ENCODE measurements around the gene ARF5. TPM values are rescaled to one million over a fixed set of nuclear protein-coding genes. Genes with fewer than 3 reads are reported as not detected.

Gene ARF5
- total RNA-seq, 2 donors from 2014 or later: 194 to 218 TPM

DNA sequence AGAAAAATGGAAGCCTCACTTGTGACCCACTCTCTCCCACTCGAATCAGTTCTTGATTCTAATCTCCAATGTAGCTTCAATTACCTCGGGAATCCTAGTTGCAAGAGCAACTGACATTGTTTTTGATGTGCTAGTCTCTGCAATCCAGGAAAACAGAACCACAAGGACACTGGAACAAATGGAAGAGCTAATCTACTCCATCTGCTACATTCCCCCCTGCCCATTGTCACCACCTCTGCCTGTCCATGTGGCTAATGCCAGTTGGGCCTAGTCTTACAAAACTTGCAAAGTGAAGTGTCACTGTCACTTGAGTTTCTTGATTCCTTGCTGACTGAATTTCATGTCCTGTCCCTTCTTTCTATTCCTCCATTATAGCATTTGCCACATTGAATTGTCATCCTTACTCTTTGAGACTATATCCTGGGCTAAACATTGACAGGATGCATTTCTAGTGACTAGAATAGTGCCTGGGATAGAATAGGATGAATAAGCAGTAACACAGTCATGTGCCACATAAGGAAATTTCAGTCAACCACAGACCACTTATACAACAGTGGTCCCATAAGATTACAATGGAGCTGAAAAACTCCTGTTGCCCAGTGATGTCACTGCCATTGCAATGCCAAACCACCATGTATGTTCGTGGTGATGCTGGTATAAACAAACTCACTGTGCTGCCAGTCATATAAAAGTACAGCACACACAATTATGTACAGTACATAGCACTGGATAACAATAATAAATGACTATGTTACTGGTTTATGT lies 16.3 kb upstream of the ARF5 start:
- Histone ChIP-seq H3K9me3 (no peaks in the 10 kb centered on the region), H3K27ac (no peak overlapping the region), H3K27me3 (replicated peaks; ENCODE audit: insufficient read depth) (no peaks in the 10 kb centered on the region), H3K4me3 (no peak overlapping the region), H3K36me3 (no peaks in the 10 kb centered on the region), H3K4me1 (replicated peaks) (no peaks in the 10 kb centered on the region)
- TF ChIP-seq POLR2AphosphoS5 (IDR thresholded peaks at IDR 0.05) (no peak), POLR2A (IDR thresholded peaks at IDR 0.05) (no peak)
- TF ChIP-seq, protein P1, sequence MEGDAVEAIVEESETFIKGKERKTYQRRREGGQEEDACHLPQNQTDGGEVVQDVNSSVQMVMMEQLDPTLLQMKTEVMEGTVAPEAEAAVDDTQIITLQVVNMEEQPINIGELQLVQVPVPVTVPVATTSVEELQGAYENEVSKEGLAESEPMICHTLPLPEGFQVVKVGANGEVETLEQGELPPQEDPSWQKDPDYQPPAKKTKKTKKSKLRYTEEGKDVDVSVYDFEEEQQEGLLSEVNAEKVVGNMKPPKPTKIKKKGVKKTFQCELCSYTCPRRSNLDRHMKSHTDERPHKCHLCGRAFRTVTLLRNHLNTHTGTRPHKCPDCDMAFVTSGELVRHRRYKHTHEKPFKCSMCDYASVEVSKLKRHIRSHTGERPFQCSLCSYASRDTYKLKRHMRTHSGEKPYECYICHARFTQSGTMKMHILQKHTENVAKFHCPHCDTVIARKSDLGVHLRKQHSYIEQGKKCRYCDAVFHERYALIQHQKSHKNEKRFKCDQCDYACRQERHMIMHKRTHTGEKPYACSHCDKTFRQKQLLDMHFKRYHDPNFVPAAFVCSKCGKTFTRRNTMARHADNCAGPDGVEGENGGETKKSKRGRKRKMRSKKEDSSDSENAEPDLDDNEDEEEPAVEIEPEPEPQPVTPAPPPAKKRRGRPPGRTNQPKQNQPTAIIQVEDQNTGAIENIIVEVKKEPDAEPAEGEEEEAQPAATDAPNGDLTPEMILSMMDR (IDR thresholded peaks at IDR 0.05): no peak
- 76% methylated on average over 3 of the region's 3 CpGs for WGBS
- intact Hi-C loops (cut with DNase I): no loop called here
- no peak for DNase-seq (ENCODE audit: low spot score)

- intact Hi-C loops (cut with DNase I): no loop called here
- Histone ChIP-seq H3K4me1 (replicated peaks) (no peaks in the 10 kb centered on the region), H3K27me3 (replicated peaks; ENCODE audit: insufficient read depth) (no peaks in the 10 kb centered on the region), H3K36me3 (peaks cover 0 to 8% of the 10 kb centered on the region in 2 donors), H3K4me3 (no peak overlapping the region), H3K9me3 (no peaks in the 10 kb centered on the region), H3K27ac (no peak overlapping the region)
- WGBS: 67% methylated on average over 5 of the region's 5 CpGs
- DNase-seq (ENCODE audit: low spot score): no peak
- TF ChIP-seq POLR2A (IDR thresholded peaks at IDR 0.05) (no peak), POLR2AphosphoS5 (IDR thresholded peaks at IDR 0.05) (no peak)
- TF ChIP-seq, protein P1 (IDR thresholded peaks at IDR 0.05): no peak
Observed at GRCh38 chr7:127578036-127578684, 10.1 kb upstream of the ARF5 start.

DNA sequence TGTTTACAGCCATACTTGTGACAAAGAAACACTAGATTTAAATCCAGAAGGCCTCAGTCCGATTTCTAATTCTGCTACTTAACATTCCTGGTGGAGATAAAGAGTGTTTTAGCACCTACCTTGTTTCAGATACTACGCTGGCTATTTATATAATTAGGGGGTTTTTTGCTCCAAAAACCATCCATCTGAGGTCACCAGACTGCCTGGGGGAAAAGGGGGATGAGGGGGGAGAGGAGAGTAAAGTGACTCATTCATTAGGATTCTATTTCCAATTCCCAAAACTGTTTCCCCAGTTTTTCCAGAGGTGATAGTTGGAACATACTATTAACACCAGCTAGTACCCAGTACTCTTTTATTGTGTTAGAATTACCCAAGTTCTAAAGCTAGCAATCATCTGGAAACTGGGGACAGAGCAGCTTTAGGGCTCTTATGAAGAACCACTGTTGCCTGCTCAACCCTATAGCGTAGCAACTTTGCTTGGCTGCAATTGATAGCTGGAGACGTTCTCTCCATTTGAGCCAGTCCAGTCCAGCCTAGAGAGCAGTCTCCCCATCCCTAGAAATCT lies 9.4 kb upstream of the ARF5 start:
- Histone ChIP-seq H3K4me1 (replicated peaks) (peaks cover 4% of the 10 kb centered on the region), H3K27ac (no peak overlapping the region), H3K27me3 (replicated peaks; ENCODE audit: insufficient read depth) (no peaks in the 10 kb centered on the region), H3K4me3 (no peak overlapping the region), H3K9me3 (no peaks in the 10 kb centered on the region), H3K36me3 (peaks cover 0 to 8% of the 10 kb centered on the region in 2 donors)
- TF ChIP-seq POLR2A (IDR thresholded peaks at IDR 0.05) (no peak), POLR2AphosphoS5 (IDR thresholded peaks at IDR 0.05) (no peak)
- TF ChIP-seq, protein P1 (IDR thresholded peaks at IDR 0.05): no peak
- intact Hi-C loops (cut with DNase I): no loop called here
- no peak for DNase-seq (ENCODE audit: low spot score)
- WGBS: 78% methylated on average over 4 of the region's 4 CpGs

- peaks cover 0 to 8% of the 10 kb centered on the region in 2 donors for H3K36me3 ChIP-seq
- H3K27ac ChIP-seq: no peak overlapping the region
- H3K9me3 ChIP-seq: no peaks in the 10 kb centered on the region
- TF ChIP-seq, protein P1 (IDR thresholded peaks at IDR 0.05): no peak
- TF ChIP-seq POLR2AphosphoS5 (IDR thresholded peaks at IDR 0.05) (no peak), POLR2A (IDR thresholded peaks at IDR 0.05) (no peak)
- H3K4me3 ChIP-seq: no peak overlapping the region
- H3K4me1 ChIP-seq (replicated peaks): peaks cover 12% of the 10 kb centered on the region
- DNase-seq (ENCODE audit: low spot score): no peak
- intact Hi-C loops (cut with DNase I): loop anchor here (10.0 kb wide), 1 partner anchor 454 kb away; the partner anchor contains the start of gene LRRC4
- H3K27me3 ChIP-seq (replicated peaks; ENCODE audit: insufficient read depth): no peaks in the 10 kb centered on the region
Observed at GRCh38 chr7:127580612-127581011, 7.6 kb upstream of the ARF5 start.
